H1 (cell line): ENCODE results near the gene ZKSCAN1. TPM values are rescaled to one million over a fixed set of nuclear protein-coding genes. Genes with fewer than 3 reads are reported as not detected.

Experiments
- CTCF ChIA-PET: fragments of 300-600 bp; sonication (Branson Sonifier 250); formaldehyde crosslinking; loops from one replicate; lab custom pipeline; 2021; ENCODE audit not compliant: partially characterized antibody; lab: Charles Lee
- POLR2A ChIA-PET: fragments of 300-600 bp; sonication (Branson Sonifier 250); formaldehyde crosslinking; loops from one replicate; lab custom pipeline; 2021; ENCODE audit warnings: inconsistent platforms; ENCODE audit not compliant: partially characterized antibody; lab: Charles Lee
- DNase-seq, 2 experiments: peaks; one replicate each; pipeline versions ENCODE4 v3.0.0 to v3.0.0-alpha.2; 2010 to 2022; ENCODE audit warnings: low spot score in 2 of 2, low read depth in 1 of 2, mixed read lengths in 1 of 2
- FAIRE-seq: peaks from 2 replicates; lab custom pipeline; 2011; peaks lifted over from hg19 to GRCh38; lab: Jason Lieb, UNC
- H2AFZ ChIP-seq: 2 replicates; pipeline ENCODE4 v1.8.1; 2012; ENCODE audit warnings: low read length, inconsistent platforms
- H2AK5ac ChIP-seq: 2 replicates; pipeline ENCODE4 v1.6.1; 2013; ENCODE audit warnings: low read depth, low read length
- H2BK120ac ChIP-seq: replicated peaks from 2 replicates; pipeline ENCODE3; 2013; ENCODE audit warnings: low read depth, low read length, inconsistent platforms
- H2BK12ac ChIP-seq: 2 replicates; pipeline ENCODE4 v1.6.1; 2013; ENCODE audit warnings: low read depth, low read length
- H2BK15ac ChIP-seq: 2 replicates; pipeline ENCODE4 v1.6.1; 2013; ENCODE audit warnings: low read length
- H2BK20ac ChIP-seq: 2 replicates; pipeline ENCODE4 v1.6.1; 2013; ENCODE audit warnings: low read length
- H2BK5ac ChIP-seq: 2 replicates; pipeline ENCODE4 v1.6.1; 2013; ENCODE audit warnings: low read depth, low read length
- H3K14ac ChIP-seq: 2 replicates; pipeline ENCODE4 v1.6.1; 2013; ENCODE audit warnings: inconsistent platforms; ENCODE audit not compliant: insufficient read length
- H3K18ac ChIP-seq: 2 replicates; pipeline ENCODE4 v1.6.1; 2013; ENCODE audit warnings: low read length; ENCODE audit errors: extremely low read depth
- H3K23ac ChIP-seq: 2 replicates; pipeline ENCODE4 v1.6.1; 2013; ENCODE audit warnings: inconsistent platforms; ENCODE audit not compliant: insufficient read length
- H3K23me2 ChIP-seq: 2 replicates; pipeline ENCODE4 v1.6.1; 2013; ENCODE audit warnings: low read depth, low read length
- H3K27ac ChIP-seq: 2 replicates; pipeline ENCODE4 v1.6.1; 2011; ENCODE audit warnings: low read depth, low read length, inconsistent platforms
- H3K27me3 ChIP-seq, 4 experiments: replicated peaks in 1 of 4; 1 replicate in 1 of 4; 2 replicates in 3 of 4; pipeline versions ENCODE4 v1.6.1 to v1.8.1; 2011 to 2013; ENCODE audit warnings: low read length in 3 of 4, mild to moderate bottlenecking in 3 of 4, inconsistent platforms in 2 of 4, mixed read lengths in 2 of 4, moderate library complexity in 1 of 4; ENCODE audit not compliant: control insufficient read depth in 3 of 4, insufficient read depth in 3 of 4; ENCODE audit errors: extremely low read depth in 1 of 4
- H3K36me3 ChIP-seq, 4 experiments: 2 replicates each; pipeline versions ENCODE4 v1.6.1 to v1.8.1; 2011 to 2013; ENCODE audit warnings: mild to moderate bottlenecking in 4 of 4, low read length in 3 of 4, moderate library complexity in 2 of 4, control low read depth in 1 of 4, inconsistent platforms in 1 of 4; ENCODE audit not compliant: insufficient read depth in 4 of 4, control insufficient read depth in 2 of 4
- H3K4ac ChIP-seq: replicated peaks from 2 replicates; pipeline ENCODE3; 2013; ENCODE audit warnings: low read length, low read depth, mixed read lengths, inconsistent platforms; ENCODE audit not compliant: insufficient read length
- H3K4me1 ChIP-seq, 4 experiments: replicated peaks in 1 of 4; 1 replicate in 1 of 4; 2 replicates in 3 of 4; pipeline versions ENCODE4 v1.6.1 to v1.8.1; 2011 to 2013; ENCODE audit warnings: low read length in 3 of 4, inconsistent platforms in 2 of 4, mixed read lengths in 1 of 4; ENCODE audit not compliant: insufficient read depth in 4 of 4, control insufficient read depth in 3 of 4
- H3K4me2 ChIP-seq, 2 experiments: 2 replicates each; pipeline versions ENCODE4 v1.6.1 to v1.8.1; 2011 to 2013; ENCODE audit warnings: low read depth in 2 of 2, low read length in 2 of 2, control low read depth in 1 of 2, inconsistent platforms in 1 of 2, mild to moderate bottlenecking in 1 of 2; ENCODE audit not compliant: insufficient read depth in 1 of 2
- H3K4me3 ChIP-seq, 4 experiments: fragments of 200-600, 300-600 bp in 1 of 4; sonication (generic), shearing (Covaris generic), sonication (Bioruptor Twin) in 1 of 4; 2 replicates each; pipeline versions ENCODE4 v1.5.1 to v1.8.1; 2011 to 2016; ENCODE audit warnings: low read length in 4 of 4, low read depth in 3 of 4, control low read depth in 2 of 4, inconsistent platforms in 2 of 4, mild to moderate bottlenecking in 2 of 4, mixed read lengths in 1 of 4, moderate library complexity in 1 of 4; ENCODE audit not compliant: insufficient read depth in 2 of 4; ENCODE audit errors: extremely low read depth in 1 of 4
- H3K56ac ChIP-seq: replicated peaks from 2 replicates; pipeline ENCODE3; 2013; ENCODE audit warnings: low read depth, mild to moderate bottlenecking, mixed read lengths, low read length, inconsistent platforms; ENCODE audit not compliant: insufficient read length
- H3K79me1 ChIP-seq: 2 replicates; pipeline ENCODE4 v1.6.1; 2013; ENCODE audit warnings: low read depth, low read length, control low read depth
- H3K79me2 ChIP-seq, 2 experiments: 2 replicates each; pipeline versions ENCODE4 v1.6.1 to v1.8.1; 2012 to 2013; ENCODE audit warnings: low read length in 2 of 2, mild to moderate bottlenecking in 2 of 2, inconsistent platforms in 1 of 2; ENCODE audit not compliant: insufficient read depth in 2 of 2, control insufficient read depth in 1 of 2
- H3K9ac ChIP-seq, 4 experiments: replicated peaks in 1 of 4; 1 replicate in 1 of 4; 2 replicates in 3 of 4; pipeline versions ENCODE4 v1.6.1 to v1.8.1; 2011 to 2013; ENCODE audit warnings: low read depth in 3 of 4, low read length in 3 of 4, control low read depth in 2 of 4, mild to moderate bottlenecking in 2 of 4, moderate library complexity in 2 of 4, inconsistent platforms in 1 of 4; ENCODE audit errors: extremely low read depth in 1 of 4
- H3K9me3 ChIP-seq, 2 experiments: 2 replicates each; pipeline versions ENCODE4 v1.6.1 to v1.8.1; 2012 to 2013; ENCODE audit warnings: mild to moderate bottlenecking in 2 of 2, moderate library complexity in 2 of 2, control low read depth in 1 of 2, inconsistent platforms in 1 of 2, low read depth in 1 of 2, low read length in 1 of 2, mixed read lengths in 1 of 2; ENCODE audit not compliant: insufficient read depth in 2 of 2
- H4K20me1 ChIP-seq, 2 experiments: replicated peaks in 1 of 2; 2 replicates each; pipeline versions ENCODE3 to v1.8.1; 2011 to 2013; ENCODE audit warnings: inconsistent platforms in 2 of 2, low read length in 2 of 2, mild to moderate bottlenecking in 1 of 2; ENCODE audit not compliant: insufficient read depth in 2 of 2, control insufficient read depth in 1 of 2
- H4K5ac ChIP-seq: 2 replicates; pipeline ENCODE4 v1.6.1; 2013; ENCODE audit warnings: low read length, low read depth, mixed read lengths, inconsistent platforms; ENCODE audit not compliant: insufficient read length
- H4K8ac ChIP-seq: 2 replicates; pipeline ENCODE4 v1.8.0; 2013; ENCODE audit warnings: mild to moderate bottlenecking, moderate library complexity, low read length, inconsistent platforms; ENCODE audit not compliant: insufficient read depth; ENCODE audit errors: extremely low read depth
- H4K91ac ChIP-seq: replicated peaks from 2 replicates; pipeline ENCODE3; 2013; ENCODE audit warnings: low read length, mixed read lengths, inconsistent platforms; ENCODE audit not compliant: insufficient read length
- CBX8 ChIP-seq: fragments of 300-800, 300-1000 bp; sonication (generic); IDR thresholded peaks from 2 replicates; pipeline ENCODE4 v1.7.1; 2016; ENCODE audit warnings: low read depth, low read length, borderline replicate concordance
- CEBPB ChIP-seq: IDR thresholded peaks from 2 replicates; pipeline ENCODE4 v1.6.1; 2012; ENCODE audit warnings: low read depth, low read length
- CHD1 ChIP-seq: IDR thresholded peaks from 2 replicates; pipeline ENCODE4 v1.6.1; 2012; ENCODE audit warnings: low read depth, low read length, improper control_type of control experiment
- JUND ChIP-seq: IDR thresholded peaks from 2 replicates; pipeline ENCODE4 v1.6.1; 2011; ENCODE audit warnings: mild to moderate bottlenecking, improper control_type of control experiment, low read length
- KDM5A ChIP-seq: fragments of 200-600 bp; IDR thresholded peaks from 2 replicates; pipeline ENCODE4 v1.7.1; 2012; ENCODE audit warnings: mild to moderate bottlenecking, low read length, inconsistent platforms, mixed read lengths
- MAFK ChIP-seq: IDR thresholded peaks from 2 replicates; pipeline ENCODE4 v1.6.1; 2012; ENCODE audit warnings: low read depth, mild to moderate bottlenecking, improper control_type of control experiment, low read length
- PHF8 ChIP-seq: fragments of 200-600 bp; sonication (generic); conservative IDR thresholded peaks from 2 replicates; pipeline ENCODE4 v1.7.1; 2012; ENCODE audit warnings: low read depth, mild to moderate bottlenecking, inconsistent platforms, low read length, moderate library complexity
- POLR2AphosphoS5 ChIP-seq: IDR thresholded peaks from 2 replicates; pipeline ENCODE4 v1.6.1; 2011; ENCODE audit warnings: low read depth, low read length
- RAD21 ChIP-seq, 2 experiments: IDR thresholded peaks in 1 of 2; conservative IDR thresholded peaks in 1 of 2; 2 replicates each; pipeline ENCODE4 v1.6.1; 2011; ENCODE audit warnings: low read depth in 2 of 2, low read length in 2 of 2, improper control_type of control experiment in 1 of 2, inconsistent platforms in 1 of 2, mild to moderate bottlenecking in 1 of 2, moderate library complexity in 1 of 2
- RFX5 ChIP-seq: IDR thresholded peaks from 2 replicates; pipeline ENCODE4 v1.6.1; 2011; ENCODE audit warnings: low read depth, low read length, improper control_type of control experiment, borderline replicate concordance
- TBP ChIP-seq: IDR thresholded peaks from 2 replicates; pipeline ENCODE4 v1.6.1; 2011; ENCODE audit warnings: low read depth, low read length, improper control_type of control experiment
- TCF12 ChIP-seq: IDR thresholded peaks from 2 replicates; pipeline ENCODE4 v1.6.1; 2011; ENCODE audit warnings: low read depth, mild to moderate bottlenecking, low read length
- WGBS, 2 experiments: shearing (Covaris generic) in 1 of 2; methylation state at CpG; one replicate each; pipeline versions ENCODE4 v1.1.6 to v1.1.7; 2013 to 2015; ENCODE audit warnings: low lambda C conversion rate in 2 of 2, mixed read lengths in 2 of 2, inconsistent platforms in 1 of 2, low coverage in 1 of 2, missing lambda C conversion rate in 1 of 2; ENCODE audit not compliant: insufficient replicate concordance in 2 of 2, insufficient coverage in 1 of 2, insufficient read length in 1 of 2; ENCODE audit errors: extremely low coverage in 1 of 2, missing lambda C conversion rate in 1 of 2; 5-methylcytosine and 5-hydroxymethylcytosine counted together
- polyA plus RNA-seq, 7 experiments: library from polyadenylated mRNA; depleted of rRNA in 3 of 7; stranded (reverse) in 5 of 7; unstranded in 2 of 7; fragments of >200 nt in 5 of 7; fragments of 200-250 nt in 2 of 7; gene quantifications; 1 replicate in 5 of 7; 2 replicates in 1 of 7; 4 replicates in 1 of 7; pipeline versions ENCODE4 v1.2.1 to v1.2.3, GENCODE V29; 2011 to 2013; ENCODE audit warnings: missing spikeins in 2 of 7, mixed read lengths in 2 of 7
- total RNA-seq: library from RNA; stranded (reverse); fragmentation: NEBNext Ultra II Directional; extraction: Animal tissue kit (Norgen Biotek cat#: 25700); gene quantifications from 2 replicates; pipeline ENCODE4 v1.2.1, GENCODE V29; 2021
- TF ChIP-seq, protein P1 (sequence below): IDR thresholded peaks from 2 replicates; pipeline ENCODE4 v1.6.1; 2012; ENCODE audit warnings: inconsistent platforms
- TF ChIP-seq, protein P2 (sequence below): IDR thresholded peaks from 2 replicates; pipeline ENCODE4 v1.6.1; 2011; ENCODE audit warnings: low read depth, mild to moderate bottlenecking, low read length; ENCODE audit not compliant: insufficient read depth

ZKSCAN1 gene
- total and polyA plus RNA-seq, 2 of the 8 experiments (the other 6 are each of a cell fraction or from before 2014, with no cell fraction given), result 8.2 to 40.6 TPM

DNA sequence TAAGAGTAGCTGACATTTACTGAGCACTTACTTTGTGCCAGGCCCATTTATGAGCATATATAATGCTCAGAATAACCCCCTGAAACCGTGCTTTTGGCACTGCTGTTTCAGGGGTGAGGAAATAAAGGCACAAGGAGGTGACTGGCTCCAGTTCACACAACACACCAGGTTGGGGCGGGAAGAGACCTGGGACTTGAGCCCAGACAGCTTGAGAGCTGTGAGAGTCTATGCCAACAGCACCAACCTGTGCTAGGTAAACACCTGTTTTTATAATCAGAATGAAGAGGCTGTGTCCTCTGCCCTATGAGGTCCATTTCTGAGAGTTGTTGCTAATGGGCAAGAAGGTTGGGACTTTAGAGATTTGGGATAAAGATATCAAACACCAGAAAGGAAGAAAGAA is 30.8 kb upstream of the ZKSCAN1 start:
- FAIRE-seq, result no peak
- TF ChIP-seq, protein P1, sequence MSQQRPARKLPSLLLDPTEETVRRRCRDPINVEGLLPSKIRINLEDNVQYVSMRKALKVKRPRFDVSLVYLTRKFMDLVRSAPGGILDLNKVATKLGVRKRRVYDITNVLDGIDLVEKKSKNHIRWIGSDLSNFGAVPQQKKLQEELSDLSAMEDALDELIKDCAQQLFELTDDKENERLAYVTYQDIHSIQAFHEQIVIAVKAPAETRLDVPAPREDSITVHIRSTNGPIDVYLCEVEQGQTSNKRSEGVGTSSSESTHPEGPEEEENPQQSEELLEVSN, result no peak
- TF ChIP-seq TBP, result no peak
- TF ChIP-seq TCF12, result no peak
- no peak for TF ChIP-seq JUND
- TF ChIP-seq, protein P2, sequence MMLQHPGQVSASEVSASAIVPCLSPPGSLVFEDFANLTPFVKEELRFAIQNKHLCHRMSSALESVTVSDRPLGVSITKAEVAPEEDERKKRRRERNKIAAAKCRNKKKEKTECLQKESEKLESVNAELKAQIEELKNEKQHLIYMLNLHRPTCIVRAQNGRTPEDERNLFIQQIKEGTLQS, result no peak
- TF ChIP-seq RFX5, result no peak
- no peak for TF ChIP-seq RAD21 (IDR thresholded peaks at IDR 0.05 in 1 of 2, conservative IDR thresholded peaks at IDR 0.05 in 1 of 2; ENCODE audit: low read depth in 2 of 2, low read length in 2 of 2)
- TF ChIP-seq CEBPB, result no peak
- no peak for TF ChIP-seq PHF8
- TF ChIP-seq MAFK, result no peak
- no peak for TF ChIP-seq KDM5A
- TF ChIP-seq CHD1, result no peak
- no peak for TF ChIP-seq POLR2AphosphoS5
- TF ChIP-seq CBX8, result no peak

More for the DNA sequence above, 30.8 kb upstream of the ZKSCAN1 start:
- Histone ChIP-seq H4K91ac (no peak overlapping the region), H3K27ac (no peak overlapping the region), H3K27me3 (no peaks in the 10 kb centered on the region), H4K8ac (no peak overlapping the region), H3K4me2 (no peak overlapping the region), H2AFZ (no peak overlapping the region), H3K9ac (no peak overlapping the region), H3K36me3 (no peaks in the 10 kb centered on the region), H3K4me3 (no peak overlapping the region), H4K5ac (no peak overlapping the region), H3K9me3 (no peaks in the 10 kb centered on the region), H3K4me1 (no peaks in the 10 kb centered on the region; a peak in 1 of 7 replicates), H2BK20ac (no peak overlapping the region), H2BK12ac (no peak overlapping the region), H3K56ac (no peak overlapping the region), H3K23ac (no peak overlapping the region), H3K18ac (no peak overlapping the region), H2BK5ac (no peak overlapping the region), H3K4ac (no peak overlapping the region), H3K14ac (no peak overlapping the region), H3K79me1 (no peaks in the 10 kb centered on the region), H4K20me1 (no peaks in the 10 kb centered on the region), H2BK120ac (no peak overlapping the region), H3K79me2 (no peaks in the 10 kb centered on the region), H2BK15ac (no peak overlapping the region), H2AK5ac (no peak overlapping the region), H3K23me2 (no peaks in the 10 kb centered on the region)
- CTCF ChIA-PET, result interaction anchor here (1.0 to 12.1 kb wide), 2 partner anchors 57 to 66 kb away, joined by 3 to 241 read pairs; partner anchors contain the start of gene TRIM4
- POLR2A ChIA-PET, result no interaction called here
- 86% methylated on average over 2 of the region's 2 CpGs; no CpG with 5 or more reads in 1 of the 2 experiments for WGBS, 2 experiments
- no peak for DNase-seq
